Bone marrow (tissue), 2 donors: ENCODE results near the gene RFNG.

Experiments used
- DNase-seq, 2 donors: peaks; one replicate each; lab custom pipeline; 2025; lab: John Stamatoyannopoulos, UW

RFNG gene

GRCh38 chr17:82025401-82026107, 26.1 kb downstream of the RFNG start:
- DNase-seq: no peak

- no peak for DNase-seq
Observed at GRCh38 chr17:82024859-82025258, 26.8 kb downstream of the RFNG start.

GRCh38 chr17:82023447-82024241, 28.0 kb downstream of the RFNG start:
- no peak for DNase-seq

- DNase-seq: peak; percentile 93 to 100
Observed at GRCh38 chr17:82022981-82023446, 28.6 kb downstream of the RFNG start, which contains the start of gene LRRC45. LRRC45 (plus strand) TSS chr17:82023305; CDS start chr17:82023644, 339 bp downstream.

- DNase-seq: no peak
Observed at GRCh38 chr17:82022310-82022980, 29.2 kb downstream of the RFNG start, which contains the start of gene CENPX. CENPX (minus strand) TSS chr17:82022878; CDS start chr17:82022861, 17 bp downstream.

- no peak for DNase-seq
Observed at GRCh38 chr17:82021900-82022309, 29.7 kb downstream of the RFNG start.

GRCh38 chr17:82021107-82021899, 30.3 kb downstream of the RFNG start:
- DNase-seq: peak; percentile 11 to 35

GRCh38 chr17:82020572-82021106, 31.0 kb downstream of the RFNG start:
- DNase-seq: no peak

GRCh38 chr17:82019690-82020571, 31.7 kb downstream of the RFNG start:
- DNase-seq: peak; percentile 10 to 16

- DNase-seq: no peak
Observed at GRCh38 chr17:82018989-82019689, 32.5 kb downstream of the RFNG start.

- no peak for DNase-seq
Observed at GRCh38 chr17:82018152-82018988, 33.2 kb downstream of the RFNG start.

GRCh38 chr17:82017612-82018151, 33.9 kb downstream of the RFNG start:
- no peak for DNase-seq

- no peak for DNase-seq
Observed at GRCh38 chr17:82016875-82017459, 34.6 kb downstream of the RFNG start.

GRCh38 chr17:82016061-82016874, 35.3 kb downstream of the RFNG start:
- DNase-seq: no peak

GRCh38 chr17:82015311-82015971, 36.2 kb downstream of the RFNG start:
- DNase-seq: no peak

- no peak for DNase-seq
Observed at GRCh38 chr17:82014971-82015310, 36.7 kb downstream of the RFNG start.

GRCh38 chr17:82014432-82014831, 37.2 kb downstream of the RFNG start:
- DNase-seq: no peak
